Measurements from ENCODE around the gene ZNF407.
"Not testable (repeated sequence)": the region's sequence is repeated elsewhere in the genome, so short reads cannot be mapped to it uniquely, and the experiment has no call there.

ZNF407 gene

DNA sequence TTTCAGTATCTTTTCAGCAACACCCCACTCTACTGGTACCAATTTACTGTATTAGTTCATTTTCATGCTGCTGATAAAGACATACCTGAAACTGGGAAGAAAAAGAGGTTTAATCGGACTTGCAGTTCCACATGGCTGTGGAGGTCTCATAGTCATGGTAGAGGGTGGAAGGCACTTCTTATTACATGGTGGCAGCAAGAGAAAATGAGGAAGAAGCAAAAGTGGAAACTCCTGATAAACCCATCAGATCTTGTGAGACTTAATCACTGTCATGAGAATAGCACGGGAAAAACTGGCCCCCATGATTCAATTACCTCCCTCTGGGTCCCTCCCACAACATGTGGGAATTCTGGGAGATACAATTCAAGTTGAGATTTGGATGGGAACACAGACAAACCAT lies 374.1 kb downstream of the ZNF407 start:
- not testable (repeated sequence) for DNase-seq (ENCODE audit: low read depth)

DNA sequence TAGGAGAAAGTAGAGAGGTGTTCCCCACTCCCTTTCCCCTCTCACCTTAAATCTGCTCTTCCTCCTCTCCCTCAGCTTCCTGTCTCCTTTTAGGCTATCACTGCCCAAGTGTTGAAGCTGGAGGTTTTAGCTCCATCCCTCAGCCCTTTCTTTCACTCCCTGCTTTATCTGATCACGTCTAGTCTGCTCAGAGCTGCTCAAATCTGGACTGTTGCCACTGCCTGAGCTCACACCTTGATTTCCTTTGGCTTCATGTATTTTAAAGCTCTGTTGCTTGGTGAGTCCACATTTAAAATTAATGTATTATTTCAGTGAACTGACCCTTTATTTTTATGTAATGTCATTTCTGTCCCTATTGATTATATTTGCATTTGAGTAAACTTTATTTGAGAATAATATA lies 374.7 kb downstream of the ZNF407 start:
- no peak for DNase-seq (ENCODE audit: low read depth)

DNA sequence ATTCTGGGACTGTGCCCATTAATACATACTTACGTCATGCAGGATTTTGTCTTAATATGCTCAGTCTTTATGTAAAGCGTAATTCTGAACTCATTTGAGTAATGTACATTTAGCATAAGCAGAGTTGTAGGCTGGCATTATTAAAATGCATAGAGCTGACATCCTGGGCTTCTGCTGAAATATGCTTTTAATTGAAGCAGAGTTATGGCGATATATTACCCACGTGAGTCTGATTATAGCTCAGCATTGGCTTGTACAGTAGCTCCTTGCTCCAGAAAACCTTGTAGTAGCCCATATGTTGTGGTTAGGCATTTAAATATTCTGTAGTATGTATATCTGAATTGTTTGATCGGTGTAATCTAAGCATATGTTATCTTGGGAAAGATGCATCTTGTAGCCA lies 377.3 kb downstream of the ZNF407 start:
- DNase-seq (ENCODE audit: low read depth), result no peak

DNA sequence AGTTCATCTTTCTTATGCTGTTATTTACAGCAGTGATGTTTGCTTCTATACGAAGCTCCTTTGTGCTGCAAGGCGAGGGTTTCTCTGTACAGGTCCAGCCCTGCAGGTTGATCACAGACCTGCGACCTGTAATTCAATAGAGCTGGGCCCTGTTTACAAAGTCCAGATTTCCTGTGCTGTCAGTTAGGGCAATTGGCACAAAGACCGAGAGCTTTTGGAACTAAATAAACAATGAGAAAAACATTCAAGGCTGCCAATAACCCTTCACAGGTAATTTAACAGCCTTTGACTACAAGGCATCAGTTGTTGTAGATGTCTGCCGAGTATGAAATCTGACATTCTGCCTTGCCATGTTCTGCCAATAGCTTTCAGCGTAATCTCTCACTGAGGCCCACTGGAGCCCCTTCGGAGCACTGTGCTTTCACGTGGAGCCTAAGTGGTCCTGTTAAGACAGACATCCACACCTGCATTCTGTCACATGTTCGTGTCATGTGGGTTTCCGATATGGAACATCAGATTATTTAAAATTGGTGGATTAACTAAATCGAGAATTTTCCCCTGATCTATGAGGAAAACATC lies 378.8 kb downstream of the ZNF407 start:
- DNase-seq (ENCODE audit: low read depth), result no peak

DNA sequence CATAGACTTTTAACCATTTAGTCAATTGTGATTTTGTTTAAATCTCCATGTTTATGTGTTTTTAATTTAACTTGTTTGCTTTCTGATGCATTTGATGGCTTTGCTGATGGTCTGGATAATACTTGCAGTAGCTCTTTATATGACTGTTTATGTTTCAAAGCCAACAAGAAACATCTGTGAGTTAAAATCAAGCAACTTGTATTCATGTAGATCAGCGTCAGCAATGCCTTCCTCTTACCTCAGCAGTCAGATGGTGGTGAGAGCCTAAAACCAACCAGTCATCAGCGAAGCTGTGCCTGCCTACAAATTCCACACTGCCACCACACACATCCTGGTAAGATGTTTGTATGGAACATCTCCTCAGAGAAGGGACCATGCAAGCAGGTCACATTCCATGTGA lies 379.4 kb downstream of the ZNF407 start:
- DNase-seq (ENCODE audit: low read depth), result no peak

DNA sequence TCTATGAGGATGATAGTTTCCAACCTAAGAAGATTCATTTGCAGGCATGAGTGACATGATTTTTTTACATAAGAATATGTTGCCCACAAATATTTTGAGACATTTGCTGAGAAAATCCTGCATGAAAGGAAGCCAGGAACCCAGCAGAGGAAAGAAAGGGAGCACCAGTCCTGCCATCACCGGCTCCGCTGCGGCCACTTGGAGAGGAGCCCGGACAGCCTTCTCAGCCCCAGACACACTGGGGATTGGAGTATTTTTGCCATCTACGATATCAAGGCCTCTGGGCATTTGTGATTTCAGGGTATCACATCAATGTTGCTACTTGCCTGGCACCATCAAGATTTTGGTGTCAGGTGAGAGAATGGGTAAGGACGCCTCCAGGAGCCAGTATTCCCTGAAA lies 383.0 kb downstream of the ZNF407 start:
- no peak for DNase-seq (ENCODE audit: low read depth)

DNA sequence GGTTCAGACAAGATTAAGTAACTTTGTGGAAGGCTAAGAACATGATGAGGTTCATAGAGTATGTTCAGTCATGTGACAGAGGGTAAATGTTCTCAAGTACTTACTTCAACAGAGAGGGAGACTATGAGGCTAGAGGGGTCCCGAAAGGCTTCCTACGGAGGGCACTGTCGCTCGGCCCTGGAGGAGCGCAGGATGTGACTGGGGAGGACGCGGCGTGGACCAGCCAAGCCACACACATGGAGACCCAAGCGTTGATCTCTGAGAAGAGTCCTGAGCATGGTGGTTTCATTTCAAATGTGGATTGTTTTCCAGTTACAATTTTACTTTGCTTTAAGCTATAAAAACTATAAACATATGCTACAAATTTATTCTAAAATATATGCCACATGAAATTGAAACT lies 383.8 kb downstream of the ZNF407 start:
- no peak for DNase-seq (ENCODE audit: low read depth)

DNA sequence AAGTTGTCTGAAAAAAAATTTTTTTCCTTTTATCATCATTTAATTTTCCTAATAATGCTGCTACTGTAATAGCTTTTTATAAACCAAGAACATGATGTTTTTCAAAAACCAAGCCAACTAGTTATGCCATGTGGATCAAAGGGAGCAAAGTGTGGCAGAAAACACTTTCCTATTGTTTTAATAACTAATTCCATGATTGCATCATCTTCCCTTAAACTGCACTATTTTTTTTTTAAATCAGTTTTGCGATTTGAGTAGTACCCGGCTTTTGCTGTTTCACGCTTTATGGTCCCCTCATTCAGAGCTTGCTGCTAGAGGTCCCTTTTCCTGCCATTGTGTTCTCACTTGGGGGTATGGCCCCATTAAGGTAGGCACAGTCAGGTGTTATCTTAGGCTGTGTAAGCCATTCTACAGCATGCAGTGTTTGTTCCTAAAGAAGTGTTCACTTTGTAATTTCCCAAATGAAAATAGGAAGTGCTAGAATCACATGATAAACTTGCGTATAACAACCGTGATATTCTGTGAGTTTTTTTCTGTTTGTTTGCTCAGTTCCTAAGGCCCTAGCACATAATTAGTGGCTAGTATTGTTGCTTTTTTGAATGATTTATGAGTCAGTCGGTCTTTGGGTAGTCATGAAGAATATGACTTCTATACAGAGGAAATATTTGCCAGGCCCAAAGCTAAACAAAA lies 385.4 kb downstream of the ZNF407 start:
- no peak for DNase-seq (ENCODE audit: low read depth)

DNA sequence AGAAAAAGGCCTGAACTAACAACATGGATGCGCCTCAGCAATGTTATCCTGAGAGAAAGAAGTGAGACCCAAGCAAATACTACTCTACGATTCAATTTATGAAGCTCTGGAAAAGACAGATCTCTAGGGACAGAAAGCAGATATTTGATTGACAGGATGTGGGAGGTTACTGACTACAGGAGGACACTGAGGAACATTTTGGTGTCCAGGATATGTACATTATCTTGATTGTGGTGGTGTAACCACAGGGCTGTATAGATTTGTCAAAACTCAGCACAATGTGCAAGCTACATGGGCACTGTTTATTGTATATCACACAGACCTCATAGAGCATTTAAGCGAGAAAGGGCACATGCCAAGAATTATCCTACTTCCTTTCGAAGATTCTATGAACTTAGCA lies 391.5 kb downstream of the ZNF407 start:
- DNase-seq (ENCODE audit: low read depth), result no peak

DNA sequence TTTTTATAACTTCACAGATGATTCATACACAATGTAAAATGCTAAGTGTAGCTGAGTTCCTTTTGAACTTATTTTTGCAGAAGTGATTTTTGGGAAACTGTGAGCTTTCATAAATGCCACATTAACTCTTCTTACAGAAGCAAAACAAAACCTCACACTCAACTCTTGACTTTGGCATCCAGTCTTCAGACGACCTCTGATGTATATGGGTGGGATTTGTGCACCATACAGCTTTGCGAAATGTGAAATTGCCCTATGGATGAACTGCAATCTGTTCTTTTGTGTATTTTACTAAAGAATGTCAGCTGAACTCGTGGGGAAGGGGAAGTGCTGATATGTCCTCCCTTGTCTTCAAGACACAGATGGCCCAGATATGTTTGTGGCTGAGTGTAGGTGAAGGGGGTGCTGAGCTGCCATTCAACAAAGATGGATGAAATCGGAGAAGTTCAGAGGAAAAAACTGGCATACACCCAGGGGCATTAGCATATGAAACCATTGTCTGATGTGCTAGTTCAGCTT lies 393.0 kb downstream of the ZNF407 start:
- DNase-seq (ENCODE audit: low read depth), result no peak

DNA sequence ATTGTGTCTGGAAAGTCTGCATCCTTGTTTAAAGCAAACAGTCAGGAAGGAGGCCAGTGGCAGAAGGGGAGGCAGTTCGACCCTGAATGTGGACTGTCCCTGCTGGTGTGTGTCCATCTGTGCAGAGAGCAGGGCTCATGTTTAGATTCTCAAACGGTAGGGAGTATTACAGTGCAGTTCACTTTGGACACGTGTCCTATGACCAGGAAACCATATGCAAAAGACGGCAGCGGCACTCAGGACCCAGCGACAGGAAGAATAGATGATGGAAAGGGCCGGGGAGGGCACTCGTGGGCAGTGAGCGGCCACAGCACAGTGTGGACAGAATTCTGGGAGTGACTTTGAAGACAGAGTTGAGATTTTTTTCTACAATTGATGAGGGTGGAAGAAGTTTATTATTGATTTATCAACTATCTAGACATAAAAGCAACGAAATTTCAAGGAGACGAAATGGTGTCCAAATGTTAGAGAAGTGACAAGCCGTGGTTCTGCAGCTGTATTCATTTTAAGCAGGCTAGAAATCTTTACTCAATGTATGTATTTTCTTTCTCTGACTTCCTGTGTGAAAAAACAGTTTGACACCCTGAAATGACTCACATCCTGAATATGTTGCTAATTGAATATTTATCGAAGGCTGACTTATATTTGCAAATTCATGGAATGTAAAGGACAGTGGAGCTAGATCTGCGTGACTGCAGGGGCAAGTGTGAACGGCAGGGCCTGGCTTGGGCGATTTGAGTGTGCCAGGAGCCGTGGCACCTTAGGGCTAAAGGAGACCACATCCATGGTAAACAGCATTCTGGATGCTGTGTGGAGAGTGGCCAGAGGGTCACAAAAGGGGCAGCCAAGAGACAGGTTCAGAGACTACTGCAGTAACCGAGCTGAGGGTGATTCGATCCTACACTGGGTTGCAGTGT lies 397.1 kb downstream of the ZNF407 start:
- DNase-seq (ENCODE audit: low read depth), result no peak

DNA sequence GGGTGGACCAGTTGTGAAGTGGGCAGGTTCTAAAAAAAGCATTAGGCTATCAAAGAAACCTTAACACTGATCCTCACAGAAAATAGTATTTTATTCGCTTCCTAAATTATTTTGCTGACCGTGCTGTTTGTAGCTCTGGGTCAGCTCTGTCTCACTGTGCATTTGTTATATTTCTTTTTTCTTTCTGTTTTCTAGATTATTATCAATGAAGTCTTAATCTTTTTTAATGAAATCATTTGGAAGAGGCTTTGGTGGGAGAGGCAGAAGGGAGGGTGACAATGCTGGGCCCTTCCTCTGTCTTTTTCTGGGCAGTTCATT lies 397.7 kb downstream of the ZNF407 start:
- DNase-seq (ENCODE audit: low read depth), result no peak

DNA sequence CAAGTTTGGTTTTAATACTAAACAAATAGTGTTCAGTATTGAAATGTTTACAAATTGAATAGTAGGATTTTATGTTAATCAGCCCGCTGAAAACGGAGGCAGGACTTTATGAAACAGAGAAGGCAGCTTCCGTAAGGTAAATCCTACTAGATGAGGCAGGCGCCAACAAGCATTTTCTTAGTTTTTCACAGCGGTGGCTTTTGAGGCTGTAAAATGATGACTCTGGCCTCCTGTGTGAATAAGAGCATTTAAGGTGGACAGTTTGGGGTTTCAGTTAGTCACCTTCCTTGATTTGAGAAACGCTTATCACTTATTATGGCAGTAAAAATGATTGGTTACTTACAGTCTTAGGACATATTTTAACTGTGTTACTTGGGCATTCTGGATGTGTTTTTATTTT lies 398.4 kb downstream of the ZNF407 start:
- no peak for DNase-seq (ENCODE audit: low read depth)

DNA sequence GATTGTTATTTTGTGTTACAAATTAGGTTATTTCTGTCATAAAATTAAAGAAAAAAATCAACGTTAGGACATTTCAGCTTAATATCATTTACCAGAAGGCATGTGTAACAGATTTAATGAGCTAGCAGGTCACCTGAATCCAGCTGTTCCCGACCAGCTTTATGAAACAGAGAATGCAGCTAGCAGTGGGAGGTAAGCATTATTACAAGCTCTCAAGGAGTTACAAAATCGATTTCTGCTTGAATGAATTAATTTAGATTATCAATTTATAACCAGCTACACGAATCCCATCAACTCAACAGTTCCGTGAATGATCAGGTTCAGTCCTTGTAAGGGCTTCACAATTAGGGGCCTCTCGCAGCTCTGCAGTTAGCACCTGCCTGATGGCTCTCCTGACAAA lies 399.3 kb downstream of the ZNF407 start:
- DNase-seq (ENCODE audit: low read depth), result no peak

DNA sequence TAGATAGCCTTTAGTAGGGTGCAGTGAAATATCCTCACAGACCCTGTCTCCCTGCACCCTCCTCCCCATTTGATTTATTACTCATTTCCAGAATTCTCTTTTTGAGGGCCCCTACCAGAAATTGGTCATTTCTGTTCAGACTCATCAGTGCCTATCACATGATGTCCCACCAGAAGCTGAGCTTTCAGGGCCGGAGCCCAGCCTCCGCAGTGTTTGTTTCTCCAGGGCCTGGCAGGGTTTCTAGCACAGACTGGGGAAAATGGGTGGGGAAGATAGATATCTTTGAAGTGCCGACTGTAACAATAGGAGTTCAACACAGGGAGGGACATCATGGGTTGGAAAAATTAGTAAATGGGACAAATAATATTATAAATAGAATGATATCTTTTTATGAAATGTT lies 403.2 kb downstream of the ZNF407 start:
- DNase-seq (ENCODE audit: low read depth), result no peak

DNA sequence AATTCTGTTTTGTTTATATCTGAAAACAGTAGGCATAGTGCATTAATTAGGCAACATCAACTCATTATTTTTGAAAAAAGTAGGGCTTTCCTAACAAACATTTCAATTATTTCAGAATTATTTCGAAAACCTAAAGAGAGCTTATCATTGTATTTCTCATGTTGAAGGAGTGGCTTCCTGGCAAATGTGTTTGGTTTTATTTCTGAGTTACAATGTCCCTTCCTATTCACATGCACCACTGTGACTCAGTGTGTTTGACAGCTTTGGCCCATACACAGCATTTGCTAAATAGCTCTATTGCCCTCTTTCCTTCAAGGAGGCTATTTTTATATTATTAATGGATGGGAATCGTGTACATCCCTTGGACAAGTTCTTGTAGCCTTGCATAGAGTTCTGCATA lies 405.4 kb downstream of the ZNF407 start:
- DNase-seq (ENCODE audit: low read depth), result no peak

DNA sequence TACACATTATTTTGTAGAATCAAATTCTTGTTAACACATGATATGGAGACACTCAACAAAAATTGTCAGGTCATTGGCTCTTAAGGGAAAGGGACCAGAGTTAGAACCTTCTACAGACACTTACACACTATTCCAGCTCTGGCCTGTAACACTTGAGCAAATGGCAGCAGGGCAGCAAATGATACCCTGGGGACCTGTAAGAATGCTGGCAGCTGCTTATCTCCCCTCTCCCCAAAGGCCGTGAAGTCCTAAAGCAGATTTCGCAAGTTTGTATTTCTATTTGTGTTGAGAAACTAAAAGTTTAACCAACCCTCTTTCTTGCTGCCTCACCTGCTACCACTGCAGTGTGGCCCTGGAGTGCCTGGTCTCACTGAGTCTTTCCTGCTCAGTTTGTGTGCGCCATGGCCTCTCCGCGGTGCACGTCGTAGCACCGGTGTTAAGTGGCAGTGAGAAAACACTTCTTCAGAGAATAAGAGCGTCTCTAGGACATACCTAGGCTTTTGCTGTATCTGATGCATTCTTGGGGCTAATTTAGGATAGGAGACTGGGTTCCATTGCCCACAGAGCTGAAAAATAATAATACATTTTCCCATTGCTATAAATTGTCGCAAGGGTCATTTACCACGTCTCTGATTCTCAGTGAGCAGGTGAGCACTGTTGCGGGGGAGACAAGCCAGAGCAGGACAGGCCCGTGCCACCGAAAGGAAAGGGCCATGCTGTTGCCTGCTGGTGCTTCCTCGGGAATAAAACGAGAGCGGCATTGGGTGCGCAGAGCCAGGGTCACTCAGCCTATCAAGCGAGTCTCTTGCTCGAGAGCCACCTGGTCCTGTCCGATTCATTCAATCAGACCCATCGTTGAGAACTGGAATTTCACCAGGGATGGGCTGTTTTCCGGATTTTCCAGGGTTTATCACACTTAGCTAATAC lies 406.4 kb downstream of the ZNF407 start:
- DNase-seq (ENCODE audit: low read depth), result no peak

DNA sequence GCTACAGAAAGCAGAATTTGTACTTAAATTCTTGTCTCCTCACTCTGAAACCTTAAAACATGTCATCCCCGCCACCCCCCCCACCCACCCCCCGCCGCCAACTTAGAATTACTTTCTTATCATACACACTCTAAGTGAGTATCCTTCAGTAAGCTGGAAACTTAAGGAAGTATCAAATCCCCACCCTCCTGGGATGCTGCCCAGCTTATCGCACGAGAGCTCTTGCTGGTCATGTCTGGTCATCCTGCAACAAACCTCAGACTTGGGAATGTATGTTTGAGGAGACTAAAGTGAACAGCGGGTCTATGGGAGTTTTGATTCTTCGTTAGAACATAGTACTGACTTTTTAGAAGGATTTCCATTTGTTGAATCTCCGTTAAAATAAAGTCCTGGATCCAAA lies 408.0 kb downstream of the ZNF407 start:
- DNase-seq (ENCODE audit: low read depth), result no peak

DNA sequence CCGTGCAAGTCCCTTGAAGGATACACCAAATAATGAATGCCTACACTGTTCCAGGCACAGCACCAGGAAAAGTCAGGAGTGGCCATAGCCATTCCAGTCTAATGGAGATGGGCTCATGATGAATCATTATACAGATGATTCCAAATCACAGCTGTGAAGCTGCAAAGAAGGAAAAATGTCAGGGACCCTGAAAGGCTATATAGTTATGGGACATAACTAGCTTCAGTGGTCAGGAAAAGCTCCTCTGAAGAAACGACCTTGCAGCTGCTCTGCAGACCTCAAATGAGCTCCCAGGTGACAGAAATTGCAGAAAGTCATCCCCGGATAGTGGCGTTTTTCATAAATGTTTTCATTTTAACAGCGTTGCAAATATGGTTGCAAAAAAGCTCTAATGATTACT lies 410.5 kb downstream of the ZNF407 start:
- DNase-seq (ENCODE audit: low read depth), result no peak

DNA sequence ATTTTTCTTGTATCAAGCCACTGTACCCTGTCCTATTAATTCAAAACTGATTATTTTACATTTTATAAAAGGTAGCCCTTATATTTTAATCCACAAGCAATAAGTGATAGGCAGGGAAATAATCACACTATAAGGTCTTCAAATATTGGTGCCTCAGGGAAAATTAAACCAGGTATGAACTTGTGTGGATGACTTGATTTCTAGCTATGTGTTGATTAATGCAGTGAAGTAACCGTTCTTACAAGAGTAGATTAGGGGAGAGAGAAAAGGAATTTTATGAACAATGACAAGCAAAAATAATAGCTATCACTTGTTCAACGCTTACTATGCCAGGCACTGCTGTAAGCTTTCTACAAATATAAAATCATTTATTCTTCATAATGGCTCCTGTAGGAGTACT lies 411.6 kb downstream of the ZNF407 start:
- no peak for DNase-seq (ENCODE audit: low read depth)

DNA sequence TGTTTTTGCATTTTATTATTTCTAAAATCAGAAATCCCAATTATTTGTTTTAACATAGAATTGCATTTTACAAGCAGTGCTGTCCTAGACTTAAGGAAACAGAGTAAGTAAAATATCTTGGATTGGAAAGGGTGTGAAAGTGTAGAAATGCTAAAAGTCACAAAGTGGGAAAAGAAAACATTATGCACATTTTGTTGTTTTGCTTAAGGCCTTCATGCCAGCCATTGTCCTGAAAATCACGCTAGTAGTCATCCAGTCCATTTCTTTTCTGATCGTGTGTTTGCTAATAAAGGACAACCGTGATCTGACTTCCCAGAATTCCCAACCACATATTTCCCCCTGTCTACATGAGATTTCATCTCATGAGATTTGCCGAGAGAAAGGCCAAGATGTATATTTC lies 412.2 kb downstream of the ZNF407 start:
- no peak for DNase-seq (ENCODE audit: low read depth)

DNA sequence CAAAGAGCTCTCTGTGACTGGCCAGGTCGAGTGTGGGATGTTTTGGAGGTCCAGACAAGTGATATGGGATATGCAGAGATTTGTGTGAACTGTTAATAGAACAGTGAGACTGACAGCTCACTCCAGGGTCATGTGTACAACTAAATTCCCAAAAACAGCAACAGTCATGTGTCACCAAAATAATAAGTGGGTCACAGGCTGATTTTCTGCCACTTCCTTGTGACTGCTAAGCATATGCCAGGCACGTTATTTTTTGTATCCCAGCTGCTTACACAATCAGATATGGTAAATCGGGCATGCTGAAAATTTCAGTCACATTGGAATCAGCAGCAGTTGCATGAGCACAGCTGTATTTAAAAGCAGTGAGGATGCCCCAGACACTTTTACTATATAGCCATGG lies 412.6 kb downstream of the ZNF407 start:
- DNase-seq (ENCODE audit: low read depth), result no peak
